Measurements from ENCODE around the gene DDX10. TPM values are rescaled to one million over a fixed set of nuclear protein-coding genes. Genes with fewer than 3 reads are reported as not detected.

Gene DDX10
- total and polyA plus RNA-seq, 9 of the 15 experiments (the other 6 are each of a cell fraction or from before 2014, with no cell fraction given), result 33.9 to 94.6 (median 50.7) TPM

DNA sequence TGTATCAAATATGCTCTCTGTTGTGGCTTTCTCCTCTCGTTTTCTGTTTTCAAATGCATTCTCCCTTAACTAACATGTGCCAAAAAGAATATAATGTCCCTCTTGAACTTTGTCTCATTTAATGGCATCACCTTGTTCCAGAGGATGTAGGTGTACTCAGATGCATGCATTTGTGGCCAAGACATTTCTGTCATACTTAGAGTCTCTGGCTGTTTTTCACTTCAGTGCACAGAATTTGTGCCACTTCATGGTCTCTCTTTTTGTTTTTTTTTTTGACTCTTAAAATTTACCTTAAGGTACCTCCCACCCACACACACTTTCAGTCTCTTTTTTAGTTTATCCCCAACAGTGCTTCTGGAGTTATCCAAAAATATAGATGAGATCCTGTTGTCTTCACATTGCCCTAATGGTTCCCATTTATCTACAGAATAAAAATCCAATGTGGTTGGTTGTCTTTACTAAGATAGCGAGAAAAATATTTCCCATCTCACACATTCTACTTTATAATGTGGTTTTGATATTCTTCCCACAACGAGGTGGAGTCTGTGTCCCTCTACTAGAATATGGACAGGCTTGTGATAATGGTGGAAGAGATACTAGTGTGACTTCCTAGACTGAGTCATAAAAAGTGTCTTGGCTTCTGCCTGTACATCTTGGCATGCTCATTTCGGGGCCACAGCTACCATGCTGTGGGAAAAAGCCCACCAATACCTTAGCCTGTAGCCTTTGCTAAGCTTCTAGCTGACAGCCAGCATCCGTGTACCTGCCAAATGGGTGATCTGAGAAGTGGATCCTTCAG is 125.8 kb downstream of the DDX10 start:
- in situ Hi-C loops (cut with MboI), result no loop called here
- no peak overlapping the region for H3K9ac ChIP-seq (ENCODE audit: insufficient read depth in 1 of 2, low read depth in 2 of 2, low read length in 2 of 2)
- ChIA-PET CTCF (ENCODE audit: low intra/inter-chr PET ratio) (no interaction called here), POLR2A (interaction anchor here (1.7 kb wide), 1 partner anchor 9 kb away, joined by 4 read pairs; no protein-coding TSS in a partner anchor)
- no peaks in the 10 kb centered on the region for H3K36me3 ChIP-seq (ENCODE audit: control insufficient read depth, insufficient read depth, low read length)
- no peak overlapping the region for H3K4me2 ChIP-seq (ENCODE audit: insufficient read depth, low read length)
- intact Hi-C loops (cut with micrococcal nuclease), result no loop called here
- H3K9me3 ChIP-seq (replicated peaks; ENCODE audit: control insufficient read depth, insufficient read depth, low read depth, low read length), result no peaks in the 10 kb centered on the region
- no peaks in the 10 kb centered on the region for H3K4me1 ChIP-seq (replicated peaks in 1 of 2; ENCODE audit: control insufficient read depth in 2 of 2, insufficient read depth in 2 of 2, low read length in 2 of 2)
- peaks cover 37% of the 10 kb centered on the region; the same call in 2 of the 3 replicates for H3K79me2 ChIP-seq (ENCODE audit: control insufficient read depth, insufficient read depth, low read length)
- no peaks in the 10 kb centered on the region for H3K9me1 ChIP-seq (ENCODE audit: control insufficient read depth, insufficient read depth, low read length)
- FAIRE-seq, result no peak
- DNase-seq (ENCODE audit: extremely low read depth in 1 of 4, low spot score in 3 of 4), result no peak
- WGBS (ENCODE audit: insufficient coverage, low coverage, missing lambda C conversion rate), result 36% methylated on average over 5 of the region's 5 CpGs
- ATAC-seq, result no peak; the same call in 2 of the 3 replicates
- no peak overlapping the region for H3K4me3 ChIP-seq
- BruUV-seq (replicated peaks), result no TSS peak
- H3K27me3 ChIP-seq (ENCODE audit: control insufficient read depth in 2 of 2, insufficient read depth in 2 of 2, low read length in 2 of 2), result no peaks in the 10 kb centered on the region
- H4K20me1 ChIP-seq (replicated peaks; ENCODE audit: control insufficient read depth, insufficient read depth, low read length), result no peaks in the 10 kb centered on the region; the same call in 1 of the 2 replicates
- H3K27ac ChIP-seq (ENCODE audit: extremely low read depth, low read depth, low read length), result no peak overlapping the region
- no peak overlapping the region for H2AFZ ChIP-seq (ENCODE audit: low read depth, low read length)
- TF ChIP-seq E2F3 (CRISPR knock-in tag; IDR thresholded peaks at IDR 0.05), result no peak
- TF ChIP-seq HMGN3 (IDR thresholded peaks at IDR 0.05; ENCODE audit: borderline replicate concordance, extremely low read depth, insufficient read length, low read depth, low read length), result no peak
- no peak for TF ChIP-seq ZC3H11A (IDR thresholded peaks at IDR 0.05; ENCODE audit: low read depth, low read length)
- TF ChIP-seq POLR2B (IDR thresholded peaks at IDR 0.05; ENCODE audit: low read depth, partially characterized antibody), result no peak
- no peak for TF ChIP-seq RBM25 (IDR thresholded peaks at IDR 0.05; ENCODE audit: low read depth, low read length, severe bottlenecking)
- TF ChIP-seq, protein P1, sequence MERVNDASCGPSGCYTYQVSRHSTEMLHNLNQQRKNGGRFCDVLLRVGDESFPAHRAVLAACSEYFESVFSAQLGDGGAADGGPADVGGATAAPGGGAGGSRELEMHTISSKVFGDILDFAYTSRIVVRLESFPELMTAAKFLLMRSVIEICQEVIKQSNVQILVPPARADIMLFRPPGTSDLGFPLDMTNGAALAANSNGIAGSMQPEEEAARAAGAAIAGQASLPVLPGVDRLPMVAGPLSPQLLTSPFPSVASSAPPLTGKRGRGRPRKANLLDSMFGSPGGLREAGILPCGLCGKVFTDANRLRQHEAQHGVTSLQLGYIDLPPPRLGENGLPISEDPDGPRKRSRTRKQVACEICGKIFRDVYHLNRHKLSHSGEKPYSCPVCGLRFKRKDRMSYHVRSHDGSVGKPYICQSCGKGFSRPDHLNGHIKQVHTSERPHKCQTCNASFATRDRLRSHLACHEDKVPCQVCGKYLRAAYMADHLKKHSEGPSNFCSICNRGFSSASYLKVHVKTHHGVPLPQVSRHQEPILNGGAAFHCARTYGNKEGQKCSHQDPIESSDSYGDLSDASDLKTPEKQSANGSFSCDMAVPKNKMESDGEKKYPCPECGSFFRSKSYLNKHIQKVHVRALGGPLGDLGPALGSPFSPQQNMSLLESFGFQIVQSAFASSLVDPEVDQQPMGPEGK (CRISPR knock-in tag; IDR thresholded peaks at IDR 0.05; ENCODE audit: borderline replicate concordance), result no peak
- TF ChIP-seq, protein P2, sequence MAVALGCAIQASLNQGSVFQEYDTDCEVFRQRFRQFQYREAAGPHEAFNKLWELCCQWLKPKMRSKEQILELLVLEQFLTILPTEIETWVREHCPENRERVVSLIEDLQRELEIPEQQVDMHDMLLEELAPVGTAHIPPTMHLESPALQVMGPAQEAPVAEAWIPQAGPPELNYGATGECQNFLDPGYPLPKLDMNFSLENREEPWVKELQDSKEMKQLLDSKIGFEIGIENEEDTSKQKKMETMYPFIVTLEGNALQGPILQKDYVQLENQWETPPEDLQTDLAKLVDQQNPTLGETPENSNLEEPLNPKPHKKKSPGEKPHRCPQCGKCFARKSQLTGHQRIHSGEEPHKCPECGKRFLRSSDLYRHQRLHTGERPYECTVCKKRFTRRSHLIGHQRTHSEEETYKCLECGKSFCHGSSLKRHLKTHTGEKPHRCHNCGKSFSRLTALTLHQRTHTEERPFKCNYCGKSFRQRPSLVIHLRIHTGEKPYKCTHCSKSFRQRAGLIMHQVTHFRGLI (CRISPR knock-in tag; IDR thresholded peaks at IDR 0.05), result no peak
- no peak for TF ChIP-seq XRCC3 (IDR thresholded peaks at IDR 0.05)
- TF ChIP-seq, protein P3, sequence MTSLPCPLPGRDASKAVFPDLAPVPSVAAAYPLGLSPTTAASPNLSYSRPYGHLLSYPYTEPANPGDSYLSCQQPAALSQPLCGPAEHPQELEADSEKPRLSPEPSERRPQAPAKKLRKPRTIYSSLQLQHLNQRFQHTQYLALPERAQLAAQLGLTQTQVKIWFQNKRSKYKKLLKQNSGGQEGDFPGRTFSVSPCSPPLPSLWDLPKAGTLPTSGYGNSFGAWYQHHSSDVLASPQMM (CRISPR knock-in tag; IDR thresholded peaks at IDR 0.05), result no peak
- no peak for TF ChIP-seq ZBTB7A (IDR thresholded peaks at IDR 0.05; ENCODE audit: borderline replicate concordance, control insufficient read depth, low read depth, low read length)
- TF ChIP-seq SPI1 (IDR thresholded peaks at IDR 0.05; ENCODE audit: borderline replicate concordance, low read depth, low read length), result no peak
- TF ChIP-seq, protein P4, sequence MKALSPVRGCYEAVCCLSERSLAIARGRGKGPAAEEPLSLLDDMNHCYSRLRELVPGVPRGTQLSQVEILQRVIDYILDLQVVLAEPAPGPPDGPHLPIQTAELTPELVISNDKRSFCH (CRISPR knock-in tag; IDR thresholded peaks at IDR 0.05), result no peak
- TF ChIP-seq, protein P4 (tag; IDR thresholded peaks at IDR 0.05), result no peak
- TF ChIP-seq, protein P5, sequence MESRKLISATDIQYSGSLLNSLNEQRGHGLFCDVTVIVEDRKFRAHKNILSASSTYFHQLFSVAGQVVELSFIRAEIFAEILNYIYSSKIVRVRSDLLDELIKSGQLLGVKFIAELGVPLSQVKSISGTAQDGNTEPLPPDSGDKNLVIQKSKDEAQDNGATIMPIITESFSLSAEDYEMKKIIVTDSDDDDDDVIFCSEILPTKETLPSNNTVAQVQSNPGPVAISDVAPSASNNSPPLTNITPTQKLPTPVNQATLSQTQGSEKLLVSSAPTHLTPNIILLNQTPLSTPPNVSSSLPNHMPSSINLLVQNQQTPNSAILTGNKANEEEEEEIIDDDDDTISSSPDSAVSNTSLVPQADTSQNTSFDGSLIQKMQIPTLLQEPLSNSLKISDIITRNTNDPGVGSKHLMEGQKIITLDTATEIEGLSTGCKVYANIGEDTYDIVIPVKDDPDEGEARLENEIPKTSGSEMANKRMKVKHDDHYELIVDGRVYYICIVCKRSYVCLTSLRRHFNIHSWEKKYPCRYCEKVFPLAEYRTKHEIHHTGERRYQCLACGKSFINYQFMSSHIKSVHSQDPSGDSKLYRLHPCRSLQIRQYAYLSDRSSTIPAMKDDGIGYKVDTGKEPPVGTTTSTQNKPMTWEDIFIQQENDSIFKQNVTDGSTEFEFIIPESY (CRISPR knock-in tag; IDR thresholded peaks at IDR 0.05), result no peak
